HG02759 (cell line): ENCODE data around the gene PLD5.
A peak's percentile ranks its signal among the peaks of the same experiment; 100 is the strongest.
"Not testable (repeated sequence)": the region's sequence is repeated elsewhere in the genome, so short reads cannot be mapped to it uniquely, and the experiment has no call there.

Experiments
- ATAC-seq: cut with Tn5 transposase; IDR thresholded peaks from one replicate; pipeline ENCODE4 v1.9.1; 2021; ENCODE audit warnings: mild to moderate bottlenecking, moderate library complexity; ENCODE audit not compliant: unreplicated experiment

PLD5 gene

DNA sequence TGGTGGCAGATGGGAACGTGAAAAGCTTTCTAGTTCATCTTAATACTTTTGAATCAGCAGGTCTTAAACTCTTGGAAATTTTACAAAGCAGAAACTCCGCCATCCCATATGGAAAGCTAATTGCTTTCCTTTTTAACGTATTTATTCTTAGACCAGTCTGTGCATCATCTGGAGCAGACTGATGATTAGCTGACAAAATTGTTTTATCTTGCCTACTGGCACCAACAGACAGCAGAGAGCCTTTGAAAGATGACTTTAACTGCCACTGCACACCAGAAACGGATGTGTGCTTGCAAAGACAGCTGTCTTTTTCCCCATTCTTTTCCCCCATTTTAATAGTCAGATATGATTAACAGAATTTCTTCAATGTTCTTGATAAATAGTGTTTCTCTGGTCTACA is 97.0 kb downstream of the PLD5 start:
- no peak for ATAC-seq

DNA sequence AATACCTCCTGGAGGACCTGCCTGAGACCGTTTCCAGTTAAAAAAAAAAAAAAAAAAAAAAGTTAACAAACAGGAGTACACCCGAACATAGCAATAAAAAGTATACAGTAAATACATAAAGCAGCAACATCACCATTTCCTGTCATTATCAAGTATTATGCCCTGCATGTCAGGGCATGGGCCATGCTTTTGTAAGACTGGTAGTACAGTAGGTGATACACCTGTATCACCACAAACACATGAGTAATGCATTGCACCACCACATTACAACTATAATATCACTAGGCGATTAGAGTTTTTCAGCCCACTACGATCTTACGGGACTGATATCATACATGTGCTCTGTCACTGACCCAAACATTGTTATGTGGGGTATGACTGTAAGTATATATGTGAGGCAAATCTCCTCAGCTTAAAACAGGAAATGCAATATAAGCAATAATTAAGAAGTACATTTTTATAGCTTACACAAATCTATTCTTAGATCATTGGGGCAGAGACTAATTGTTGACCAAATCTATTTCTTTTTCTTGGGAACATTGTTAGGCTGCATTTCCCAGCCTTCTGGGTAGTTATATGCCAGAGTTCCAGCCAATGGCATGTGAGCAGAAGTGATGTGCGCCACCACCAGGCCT is 98.1 kb downstream of the PLD5 start:
- ATAC-seq = no peak

DNA sequence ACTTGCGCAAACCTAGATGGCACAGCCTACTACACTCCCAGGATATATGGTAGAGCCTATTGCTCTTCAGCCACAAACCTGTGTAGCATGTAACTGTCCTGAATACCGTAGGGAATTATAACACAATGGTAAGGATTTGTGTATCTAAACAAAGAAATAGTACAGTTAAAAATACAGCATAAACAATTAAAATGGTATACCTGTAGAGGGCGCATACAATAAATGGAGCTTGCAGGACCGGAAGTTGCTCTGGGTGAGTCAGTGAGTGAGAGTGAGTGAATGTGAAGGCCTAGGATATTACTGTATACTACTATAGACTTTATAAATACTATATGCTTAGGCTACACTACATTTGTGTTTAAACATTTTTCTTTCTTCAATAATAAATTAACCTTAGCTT is 99.3 kb downstream of the PLD5 start:
- ATAC-seq = peak; percentile 61

GRCh38 chr1:242416657-242417056 is 107.8 kb downstream of the PLD5 start:
- ATAC-seq = no peak

DNA sequence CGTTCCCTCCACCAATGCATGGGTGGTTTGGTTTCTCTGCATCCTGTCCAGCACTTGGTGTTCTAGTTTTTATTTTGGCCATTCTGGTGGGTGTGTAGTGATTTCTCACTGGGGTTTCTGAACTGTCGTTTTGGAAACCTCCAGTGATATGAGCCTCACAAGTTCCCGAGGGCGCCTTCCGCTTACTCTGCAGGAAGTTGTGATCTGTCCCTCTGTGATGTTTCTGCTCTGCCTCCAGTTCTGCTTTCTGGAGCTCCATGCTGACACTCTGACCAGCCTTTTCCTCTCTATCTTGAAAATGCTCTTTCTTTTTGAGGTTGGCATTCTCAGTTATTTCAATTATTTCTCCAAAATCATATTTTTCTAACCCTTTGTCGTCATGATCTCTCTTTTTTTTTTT is 111.6 kb downstream of the PLD5 start:
- no peak for ATAC-seq

GRCh38 chr1:242411901-242412300 is 112.6 kb downstream of the PLD5 start:
- ATAC-seq = no peak

- no peak for ATAC-seq
Measured at GRCh38 chr1:242405947-242406346, 118.5 kb downstream of the PLD5 start.

- ATAC-seq = no peak
Measured at GRCh38 chr1:242404296-242404695, 120.2 kb downstream of the PLD5 start.

DNA sequence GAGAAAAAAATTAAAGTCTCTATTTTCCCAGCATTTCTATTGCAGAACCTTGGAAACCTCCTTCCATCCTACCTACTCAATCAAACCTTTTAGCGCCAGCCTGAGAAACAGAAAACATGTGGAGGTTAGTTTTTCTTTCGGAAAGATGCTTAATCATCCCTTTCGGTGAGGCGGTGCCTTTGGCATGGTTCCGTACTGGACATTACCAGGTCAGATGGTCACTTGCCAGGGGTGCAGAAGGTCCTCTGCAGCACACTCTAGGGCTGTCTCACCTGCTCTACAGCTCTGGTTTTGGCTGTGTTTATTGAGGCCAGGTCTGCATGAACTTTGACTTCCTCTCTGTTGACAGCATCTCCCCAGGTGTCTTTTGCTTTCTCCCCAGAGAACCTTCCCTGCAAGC is 121.5 kb downstream of the PLD5 start:
- ATAC-seq = no peak

- ATAC-seq = no peak
Measured at GRCh38 chr1:242401937-242402336, 122.6 kb downstream of the PLD5 start.

- no peak for ATAC-seq
Measured at GRCh38 chr1:242398351-242398750, 126.1 kb downstream of the PLD5 start.

GRCh38 chr1:242391896-242392295 is 132.6 kb downstream of the PLD5 start:
- ATAC-seq = no peak

DNA sequence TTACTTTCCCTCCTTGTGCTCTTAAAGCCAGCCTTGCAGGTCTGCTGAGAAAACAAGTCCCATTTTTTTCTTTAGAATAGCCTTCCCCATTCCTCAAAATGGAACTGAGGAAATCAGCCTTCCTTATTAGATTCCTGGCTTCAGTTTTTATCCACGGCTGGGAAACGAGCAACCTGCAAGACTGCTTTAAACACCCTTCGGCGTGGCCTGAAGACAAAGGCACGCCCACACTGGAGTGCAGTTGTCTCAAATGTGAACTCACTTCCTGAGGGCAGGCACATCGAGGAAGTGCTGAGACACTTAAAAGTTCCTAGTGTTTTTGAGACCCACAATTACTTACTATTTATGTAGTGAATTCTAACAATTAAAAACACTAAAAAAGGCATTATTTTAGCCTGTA is 148.4 kb downstream of the PLD5 start:
- ATAC-seq = not testable (repeated sequence)

DNA sequence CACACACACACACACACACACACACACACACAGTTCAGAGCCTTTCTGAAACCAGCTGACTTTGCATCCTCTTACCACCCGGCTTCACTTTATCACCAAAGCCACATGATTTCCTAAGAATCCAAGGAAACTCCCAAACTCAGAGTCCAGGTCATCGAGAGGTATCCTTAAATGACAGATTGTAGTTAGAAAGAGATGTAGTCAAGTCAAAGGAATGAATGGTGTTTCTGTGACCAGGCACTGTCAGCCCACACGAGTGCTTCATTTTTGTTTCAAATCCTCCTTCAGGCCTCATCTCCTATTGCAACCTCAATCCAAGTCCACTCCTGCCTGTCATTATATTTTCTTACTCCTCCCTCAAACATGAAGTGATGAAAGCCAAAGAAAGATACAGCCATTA is 174.1 kb downstream of the PLD5 start:
- ATAC-seq = not testable (repeated sequence)

DNA sequence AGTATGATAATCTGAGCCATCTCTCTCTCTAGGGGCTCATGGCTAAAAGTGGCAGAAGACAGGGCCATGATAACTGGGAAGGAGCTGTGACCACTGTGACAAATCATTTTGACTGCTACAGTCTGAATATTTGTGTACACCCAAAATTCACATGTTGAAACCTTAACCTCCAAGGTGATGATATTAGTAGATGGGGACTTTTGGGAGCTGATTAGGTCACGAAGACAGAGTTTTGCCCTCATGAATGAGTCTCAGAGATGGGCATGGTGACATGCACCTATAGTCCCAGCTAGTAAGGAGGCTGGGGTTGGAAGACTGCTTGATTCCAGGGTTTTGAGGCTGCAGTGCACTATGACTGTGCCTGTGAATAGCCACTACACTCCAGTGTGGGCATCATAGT is 174.9 kb downstream of the PLD5 start:
- peak; percentile 50 for ATAC-seq

DNA sequence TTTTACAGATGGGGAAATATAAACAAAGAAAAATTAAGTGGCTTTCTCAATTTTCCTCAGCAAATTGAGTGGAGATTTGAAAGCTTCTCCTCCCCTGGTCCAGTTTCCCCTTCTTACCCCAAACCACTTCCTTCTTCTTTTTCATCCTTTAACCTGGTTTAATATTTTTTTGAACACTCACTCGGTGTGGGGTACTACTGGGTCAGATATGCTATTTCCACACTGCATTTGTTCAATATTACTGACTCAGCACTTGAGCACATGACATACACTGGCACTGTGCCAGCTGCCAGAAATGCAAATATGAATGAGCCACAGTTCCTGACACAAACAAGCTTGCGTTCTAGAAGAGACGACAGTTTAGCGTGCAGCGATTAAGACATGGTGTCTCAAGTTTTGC is 193.6 kb downstream of the PLD5 start:
- peak; percentile 89 for ATAC-seq

- ATAC-seq = not testable (repeated sequence)
Measured at GRCh38 chr1:242327381-242327780, 197.1 kb downstream of the PLD5 start.

GRCh38 chr1:242321981-242322380 is 202.5 kb downstream of the PLD5 start:
- ATAC-seq = not testable (repeated sequence)

DNA sequence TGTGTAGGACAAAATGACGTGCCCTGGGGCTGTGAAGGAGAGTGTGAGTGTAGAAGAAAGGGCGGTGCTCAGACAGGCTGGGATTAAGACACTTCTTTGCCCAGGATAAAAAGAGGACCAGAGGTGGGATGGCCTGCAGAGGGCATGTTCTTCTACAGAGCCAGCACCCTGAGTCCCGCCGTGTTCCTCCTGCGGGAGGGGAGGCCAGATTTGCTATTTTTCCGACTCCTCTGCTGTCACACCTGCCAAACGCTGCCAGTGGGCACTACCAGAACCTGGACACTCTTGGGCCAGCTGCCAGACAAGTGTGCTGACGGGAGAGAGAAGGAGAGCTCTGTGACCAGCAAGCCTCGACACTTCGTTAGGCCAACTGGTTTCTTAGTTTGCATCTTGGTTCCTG is 206.4 kb downstream of the PLD5 start:
- ATAC-seq = no peak

GRCh38 chr1:242314865-242315264 is 209.6 kb downstream of the PLD5 start:
- ATAC-seq = not testable (repeated sequence)

- ATAC-seq = not testable (repeated sequence)
Measured at GRCh38 chr1:242314085-242314649, 210.3 kb downstream of the PLD5 start.

DNA sequence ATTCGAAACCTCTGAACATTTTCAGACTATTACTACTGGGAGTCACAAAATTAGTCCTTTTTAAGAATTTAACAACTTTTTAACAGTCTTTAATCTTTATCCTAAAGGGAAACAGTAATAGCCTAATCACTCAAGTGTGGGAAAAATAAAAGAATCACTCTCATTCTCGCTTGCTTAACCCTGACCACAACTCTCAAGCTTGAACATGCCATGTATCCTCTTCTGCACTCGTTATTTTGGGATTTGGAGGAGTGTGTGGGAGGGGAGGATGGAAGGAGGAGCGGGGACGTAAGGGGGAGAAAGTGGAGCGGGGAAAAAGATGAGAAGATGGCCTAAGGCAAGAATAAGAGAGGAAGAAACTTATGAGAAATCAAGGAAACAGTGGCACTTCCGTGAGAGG is 215.8 kb downstream of the PLD5 start:
- not testable (repeated sequence) for ATAC-seq

- ATAC-seq = not testable (repeated sequence)
Measured at GRCh38 chr1:242293781-242294180, 230.7 kb downstream of the PLD5 start.
